Mesenteric fat pad (tissue), 1 donor: Measurements from ENCODE around the gene ODAD2. TPM values are rescaled to one million over a fixed set of nuclear protein-coding genes. Genes with fewer than 3 reads are reported as not detected.

Experiments used
- DNase-seq: peaks from one replicate; pipeline ENCODE4 v3.0.0-alpha.2; 2020; ENCODE audit warnings: low spot score
- total RNA-seq: library from RNA; stranded (reverse); fragmentation: NEBNext Ultra II Directional; extraction: Animal tissue kit (Norgen Biotek cat#: 25700); gene quantifications from one replicate; pipeline ENCODE4 v1.2.1, GENCODE V29; 2021
- donor health status: DM: yes; HTN: yes; CAD: no.

The ODAD2 gene
- total RNA-seq, 1 donor from 2014 or later: 0.22 TPM

DNA sequence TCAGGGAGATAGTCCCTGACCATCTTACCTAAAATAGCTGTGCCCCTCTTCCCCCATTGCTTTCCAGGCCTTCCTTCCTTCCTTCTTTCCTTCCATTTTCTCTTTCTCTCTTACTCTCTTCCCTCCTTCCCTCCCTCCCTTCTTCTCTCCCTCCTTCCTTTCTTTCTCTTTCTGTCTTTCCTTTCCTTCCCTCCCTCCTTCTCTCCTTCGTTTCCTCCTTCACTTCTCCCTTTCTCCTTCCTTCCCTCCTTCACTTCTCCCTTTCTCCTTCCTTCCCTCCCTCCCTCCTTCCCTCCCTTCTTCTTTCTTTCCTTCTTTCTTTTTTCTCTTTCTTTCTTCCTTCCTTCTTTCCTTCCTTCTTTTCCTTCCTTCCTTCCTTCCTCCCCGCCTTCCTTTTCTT lies 228.7 kb downstream of the ODAD2 start:
- no peak for DNase-seq
